Daoy (cell line): ENCODE measurements around the gene ZNF275. TPM values are rescaled to one million over a fixed set of nuclear protein-coding genes. Genes with fewer than 3 reads are reported as not detected.
"Not testable (repeated sequence)": the region's sequence is repeated elsewhere in the genome, so short reads cannot be mapped to it uniquely, and the experiment has no call there.

ENCODE experiments used
- DNase-seq: peaks from one replicate; pipeline ENCODE4 v3.0.0-alpha.2; 2015; ENCODE audit warnings: low read depth
- total RNA-seq: library from RNA; depleted of rRNA; stranded (reverse); fragments of >200 nt; shearing (Covaris generic); gene quantifications from 2 replicates; pipeline ENCODE4 v1.2.3, GENCODE V29; 2014

ZNF275 gene
- total RNA-seq, 1 experiment from 2014 or later, result 5.2 TPM

DNA sequence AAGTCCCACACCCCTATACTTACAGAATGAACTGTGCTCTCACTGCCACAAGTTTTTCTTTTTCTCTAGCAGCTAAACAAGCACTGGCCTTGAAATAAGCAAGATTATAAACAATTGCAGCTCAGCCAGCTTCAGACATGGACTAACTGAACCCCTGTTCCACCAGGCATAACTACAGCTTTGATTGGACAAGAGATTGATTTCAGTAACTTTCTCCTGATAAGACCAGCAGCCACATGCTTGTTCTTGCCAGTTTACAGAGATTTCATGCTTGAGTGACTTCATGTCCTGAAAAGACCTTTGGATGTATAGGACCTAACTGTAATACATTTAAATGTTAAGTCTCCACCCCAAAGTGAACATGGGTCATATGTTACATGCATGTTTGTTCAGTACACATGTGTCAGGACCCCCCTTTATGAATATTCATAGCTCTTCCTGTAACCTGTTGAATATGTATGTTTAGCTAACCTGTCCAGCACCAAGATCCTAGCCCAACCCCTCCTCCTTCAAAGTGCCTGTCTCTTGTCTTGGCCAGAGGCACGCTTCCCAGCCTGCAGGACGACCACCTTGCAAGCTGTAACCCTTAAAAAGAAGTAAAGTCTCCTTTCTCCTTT, 27.9 kb downstream of the ZNF275 start:
- no peak for DNase-seq

DNA sequence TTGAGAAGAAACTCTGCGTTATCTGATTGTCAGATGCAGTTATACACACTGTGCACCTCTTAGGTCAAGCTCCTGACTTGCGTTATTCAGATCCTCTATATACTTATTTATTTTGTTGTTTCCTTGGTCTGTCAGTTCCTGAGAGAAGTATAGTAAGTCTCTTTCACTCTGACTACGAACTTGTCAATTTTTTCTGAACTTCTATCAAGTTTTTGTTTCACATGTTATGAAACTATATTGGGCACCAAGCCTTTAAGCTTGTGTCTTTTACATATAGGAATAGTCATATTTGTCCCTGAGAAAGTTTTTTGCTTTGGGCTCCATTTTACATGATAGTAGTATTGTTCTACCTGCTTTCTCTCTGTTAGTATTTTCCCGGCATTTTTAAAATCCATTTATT, 31.7 kb downstream of the ZNF275 start:
- no peak for DNase-seq

DNA sequence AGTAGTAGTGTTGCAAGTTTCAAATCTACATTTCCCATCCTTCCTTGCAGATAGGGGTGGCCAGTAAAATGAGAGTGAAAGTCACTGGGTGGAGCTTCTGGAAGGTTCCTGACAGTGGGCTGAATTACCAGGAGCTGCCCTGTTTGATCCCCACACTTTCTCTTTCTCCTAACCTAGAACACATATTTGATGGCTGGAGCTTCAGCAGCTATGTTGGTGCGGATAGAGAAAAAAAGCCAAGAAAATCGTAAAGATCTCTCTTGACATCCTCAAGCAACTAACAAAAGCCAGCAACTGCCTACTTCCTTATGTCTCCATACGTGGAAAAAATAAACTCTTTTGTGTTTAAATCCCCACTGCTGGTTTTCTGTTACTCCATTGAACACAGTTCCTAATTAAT, 32.2 kb downstream of the ZNF275 start:
- no peak for DNase-seq

GRCh38 chrX:153366878-153367538, 33.1 kb downstream of the ZNF275 start:
- DNase-seq, result no peak

GRCh38 chrX:153370293-153371055, 36.5 kb downstream of the ZNF275 start:
- DNase-seq, result no peak

- no peak for DNase-seq
Measured at GRCh38 chrX:153371256-153371655, 37.3 kb downstream of the ZNF275 start.

GRCh38 chrX:153372949-153373348, 39.0 kb downstream of the ZNF275 start:
- no peak for DNase-seq

DNA sequence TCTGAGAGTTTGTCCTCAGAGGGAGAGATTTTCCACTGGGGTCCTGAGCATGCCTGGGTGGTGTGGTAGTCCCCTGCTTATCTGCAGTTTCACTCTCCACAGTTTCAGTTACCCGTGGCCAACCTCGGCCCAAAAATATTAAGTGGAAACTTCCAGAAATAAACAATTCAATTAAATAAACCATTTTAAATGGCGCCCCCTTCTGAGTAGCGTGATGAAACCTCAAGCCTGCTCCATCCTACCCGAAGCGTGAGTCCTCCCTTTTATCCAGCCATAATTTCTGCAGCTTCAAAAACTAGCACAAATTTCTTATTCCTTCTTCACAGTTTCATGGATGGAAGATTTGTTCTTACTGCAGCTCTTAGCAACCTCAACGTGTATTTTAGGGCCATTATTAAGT, 40.5 kb downstream of the ZNF275 start:
- DNase-seq, result no peak

DNA sequence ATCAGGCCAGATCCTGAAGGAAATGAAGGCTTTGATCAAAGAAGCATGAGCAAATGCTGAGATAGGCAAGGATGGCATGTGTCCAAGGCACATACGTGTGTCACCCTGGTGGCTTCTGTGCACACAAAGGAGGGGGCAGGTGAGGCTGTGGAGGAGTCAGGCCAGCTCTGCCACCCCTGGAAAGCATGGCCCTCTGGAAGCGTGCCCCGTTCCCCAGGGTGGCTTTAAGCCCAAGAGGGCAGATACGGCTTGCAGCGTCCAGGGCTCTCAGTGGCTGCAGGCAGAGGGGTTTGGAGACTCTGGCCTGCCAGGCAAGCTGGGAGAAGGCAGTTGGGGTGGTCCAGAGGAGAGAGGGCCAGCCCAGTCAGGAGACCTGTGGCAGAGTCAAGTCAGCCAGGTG, 41.6 kb downstream of the ZNF275 start:
- DNase-seq, result no peak

- no peak for DNase-seq
Measured at GRCh38 chrX:153377727-153378126, 43.8 kb downstream of the ZNF275 start.

- no peak for DNase-seq
Measured at GRCh38 chrX:153378607-153379006, 44.7 kb downstream of the ZNF275 start.

DNA sequence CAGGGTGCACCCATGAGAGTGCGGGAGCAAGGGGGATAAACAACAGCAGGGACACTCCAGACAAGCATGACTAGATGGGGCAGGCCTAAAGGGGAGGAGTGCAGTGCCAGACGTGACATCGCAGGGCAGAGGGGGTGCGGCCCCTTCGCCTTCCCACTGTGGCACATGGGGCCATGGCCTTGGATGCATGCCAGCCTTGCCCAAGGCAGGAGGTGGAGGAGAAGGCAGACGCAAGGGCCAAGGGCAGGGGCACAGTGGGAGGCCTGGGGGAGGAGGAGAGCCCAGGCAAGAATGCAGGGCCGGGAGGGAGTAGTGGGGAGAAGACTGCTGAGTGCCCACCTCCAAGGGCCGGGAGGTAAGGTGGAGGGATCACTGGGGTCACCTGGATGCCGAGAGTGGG, 45.6 kb downstream of the ZNF275 start:
- DNase-seq, result no peak

DNA sequence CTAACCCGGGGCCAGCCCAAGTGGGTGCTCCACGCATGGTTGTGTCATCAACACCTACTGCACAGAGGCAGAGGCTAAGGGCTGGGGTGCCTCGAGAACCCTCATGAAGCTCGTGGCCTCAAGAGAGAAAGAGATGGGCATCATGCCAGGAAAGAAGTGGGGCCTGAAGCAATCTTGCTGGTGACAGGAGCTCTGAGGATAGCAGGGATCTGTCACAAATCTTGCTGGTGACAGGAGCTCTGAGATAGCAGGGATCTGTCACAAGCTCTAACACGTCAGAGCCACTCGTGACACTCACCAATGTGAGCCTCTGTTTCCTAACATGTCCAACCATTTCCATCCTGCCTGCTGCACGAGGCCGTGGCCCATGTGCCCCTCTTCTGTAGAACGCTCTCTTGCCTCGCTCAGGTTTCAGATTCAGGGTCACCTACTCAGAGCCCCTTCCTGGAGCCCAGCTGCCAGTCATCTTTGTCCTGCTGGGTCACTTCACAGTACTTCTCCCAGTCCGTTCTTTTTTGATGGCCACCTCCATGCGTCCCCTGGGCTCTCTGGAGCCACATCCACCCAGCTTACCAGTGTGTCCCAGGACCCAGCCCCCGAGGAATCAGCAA, 46.1 kb downstream of the ZNF275 start:
- DNase-seq, result no peak

GRCh38 chrX:153380691-153381090, 46.7 kb downstream of the ZNF275 start:
- DNase-seq, result no peak

- DNase-seq, result peak; percentile 20
Measured at GRCh38 chrX:153381684-153382532, 48.0 kb downstream of the ZNF275 start.

DNA sequence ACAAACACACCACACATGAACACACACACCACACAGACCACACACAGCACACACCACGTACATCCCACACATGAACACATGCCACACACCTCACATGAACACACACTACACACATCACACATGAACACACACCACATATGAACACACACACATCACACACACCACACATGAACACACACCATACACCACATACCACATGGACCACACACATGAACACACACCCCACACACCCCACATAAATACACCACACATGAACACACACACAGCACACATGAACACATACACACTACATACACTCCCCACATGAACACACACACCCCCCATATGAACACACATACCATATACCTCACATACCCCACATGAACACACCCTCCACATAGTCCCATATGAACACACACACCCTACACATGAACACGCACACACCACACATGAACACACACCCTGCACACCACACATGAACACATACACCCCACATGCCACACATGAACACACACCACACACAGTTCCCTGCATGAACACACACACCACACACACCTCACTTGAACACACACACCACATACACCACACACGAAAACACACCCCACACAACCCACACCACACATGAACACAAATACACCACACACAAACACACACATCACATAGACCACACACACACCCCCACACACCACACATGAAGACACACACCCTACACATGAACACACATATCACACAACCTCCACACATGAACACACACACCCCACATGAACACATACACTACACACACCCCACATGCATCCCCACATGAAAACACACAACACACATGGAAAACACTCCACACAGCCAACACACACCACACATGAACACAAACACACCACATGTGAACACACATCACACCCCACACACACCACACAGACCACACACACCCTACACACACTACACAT, 48.9 kb downstream of the ZNF275 start:
- DNase-seq, result no peak

DNA sequence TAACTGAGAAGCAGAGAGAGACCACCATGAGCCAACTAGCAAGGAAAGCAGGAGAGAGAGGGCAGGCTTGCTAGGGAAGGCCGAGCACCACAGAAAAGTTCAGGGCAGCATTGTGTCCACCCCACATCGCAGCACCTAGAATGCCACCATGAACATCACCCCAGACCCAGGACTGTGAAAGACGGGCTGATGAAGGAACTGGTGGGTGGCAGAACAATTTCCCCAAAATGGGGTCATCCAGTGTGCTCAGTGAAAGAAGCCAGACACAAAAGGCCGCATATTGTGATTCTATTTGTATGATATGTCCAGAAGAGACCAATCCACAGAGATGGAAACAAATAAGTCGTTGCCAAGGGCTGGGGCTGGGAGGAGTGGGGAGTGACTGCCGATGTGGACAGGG, 50.4 kb downstream of the ZNF275 start:
- no peak for DNase-seq

- not testable (repeated sequence) for DNase-seq
Measured at GRCh38 chrX:153384973-153385372, 51.0 kb downstream of the ZNF275 start.

- DNase-seq, result no peak
Measured at GRCh38 chrX:153386097-153386496, 52.1 kb downstream of the ZNF275 start.

DNA sequence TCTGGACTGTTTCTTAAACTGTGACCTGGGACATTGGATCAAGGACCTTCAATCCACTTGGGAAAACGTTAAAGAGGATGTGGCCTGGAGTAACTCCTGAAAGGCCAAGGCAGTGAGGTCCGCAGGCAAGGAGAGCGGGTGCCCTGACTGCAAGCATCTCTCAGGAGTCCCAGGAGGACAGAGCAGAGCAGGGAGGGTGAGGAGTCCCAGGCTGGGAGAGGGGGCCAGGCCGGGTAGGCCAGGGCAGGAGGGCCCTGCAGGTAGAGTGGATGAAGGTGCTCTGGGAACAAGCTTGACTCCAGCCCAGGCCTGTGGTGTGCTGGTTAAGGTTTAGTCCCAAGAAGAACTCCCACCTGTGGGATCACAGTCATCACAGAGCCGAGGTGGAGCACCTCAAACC, 53.4 kb downstream of the ZNF275 start:
- DNase-seq, result no peak
